Loucy (cell line): ENCODE results near the gene ATE1.

Experiments used
- EZH2phosphoT487 ChIP-seq: fragments of 200-600 bp; IDR thresholded peaks from 2 replicates; pipeline ENCODE4 v1.6.1; 2018; ENCODE audit warnings: antibody characterized with exemption, mild to moderate bottlenecking, moderate library complexity, borderline replicate concordance
- TF ChIP-seq, protein P1 (sequence below): fragments of 200-600 bp; sonication (generic); conservative IDR thresholded peaks from 2 replicates; pipeline ENCODE4 v1.5.1; 2014; ENCODE audit warnings: mild to moderate bottlenecking, antibody characterized with exemption, low read length

- TF ChIP-seq, protein P1, sequence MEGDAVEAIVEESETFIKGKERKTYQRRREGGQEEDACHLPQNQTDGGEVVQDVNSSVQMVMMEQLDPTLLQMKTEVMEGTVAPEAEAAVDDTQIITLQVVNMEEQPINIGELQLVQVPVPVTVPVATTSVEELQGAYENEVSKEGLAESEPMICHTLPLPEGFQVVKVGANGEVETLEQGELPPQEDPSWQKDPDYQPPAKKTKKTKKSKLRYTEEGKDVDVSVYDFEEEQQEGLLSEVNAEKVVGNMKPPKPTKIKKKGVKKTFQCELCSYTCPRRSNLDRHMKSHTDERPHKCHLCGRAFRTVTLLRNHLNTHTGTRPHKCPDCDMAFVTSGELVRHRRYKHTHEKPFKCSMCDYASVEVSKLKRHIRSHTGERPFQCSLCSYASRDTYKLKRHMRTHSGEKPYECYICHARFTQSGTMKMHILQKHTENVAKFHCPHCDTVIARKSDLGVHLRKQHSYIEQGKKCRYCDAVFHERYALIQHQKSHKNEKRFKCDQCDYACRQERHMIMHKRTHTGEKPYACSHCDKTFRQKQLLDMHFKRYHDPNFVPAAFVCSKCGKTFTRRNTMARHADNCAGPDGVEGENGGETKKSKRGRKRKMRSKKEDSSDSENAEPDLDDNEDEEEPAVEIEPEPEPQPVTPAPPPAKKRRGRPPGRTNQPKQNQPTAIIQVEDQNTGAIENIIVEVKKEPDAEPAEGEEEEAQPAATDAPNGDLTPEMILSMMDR = no peak
- no peak for TF ChIP-seq EZH2phosphoT487
These were observed 114.5 kb downstream of the ATE1 start for GRCh38 chr10:121813211-121813815.
